ENCODE measurements around the gene SRC. TPM values are rescaled to one million over a fixed set of nuclear protein-coding genes. Genes with fewer than 3 reads are reported as not detected.

Gene SRC
- total RNA-seq, 2 donors from 2014 or later: 102 to 123 TPM

- Histone ChIP-seq H3K4me3 (no peak overlapping the region), H3K9me3 (no peaks in the 10 kb centered on the region), H3K36me3 (no peaks in the 10 kb centered on the region), H3K9ac (ENCODE audit: low read depth in 2 of 2, low read length in 2 of 2) (no peak overlapping the region), H3K27me3 (no peaks in the 10 kb centered on the region), H3K4me1 (no peaks in the 10 kb centered on the region), H3K27ac (no peak overlapping the region)
- DNase-seq: no peak
- TF ChIP-seq CTCF (IDR thresholded peaks at IDR 0.05): no peak
- intact Hi-C loops (cut with DNase I): no loop called here
These were observed 57.4 kb downstream of the SRC start for GRCh38 chr20:37403107-37404033.

DNA sequence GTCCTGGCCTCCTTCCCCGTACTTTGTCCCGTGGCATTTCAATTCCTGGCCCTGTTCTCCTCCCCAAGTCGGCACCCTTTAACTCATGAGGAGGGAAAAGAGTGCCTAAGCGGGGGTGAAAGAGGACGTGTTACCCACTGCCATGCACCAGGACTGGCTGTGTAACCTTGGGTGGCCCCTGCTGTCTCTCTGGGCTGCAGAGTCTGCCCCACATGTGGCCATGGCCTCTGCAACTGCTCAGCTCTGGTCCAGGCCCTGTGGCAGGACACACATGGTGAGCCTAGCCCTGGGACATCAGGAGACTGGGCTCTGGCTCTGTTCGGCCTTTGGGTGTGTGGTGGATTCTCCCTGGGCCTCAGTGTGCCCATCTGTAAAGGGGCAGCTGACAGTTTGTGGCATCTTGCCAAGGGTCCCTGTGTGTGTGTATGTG lies 58.5 kb downstream of the SRC start:
- Histone ChIP-seq H3K36me3 (no peaks in the 10 kb centered on the region), H3K9me3 (no peaks in the 10 kb centered on the region), H3K4me3 (no peak overlapping the region), H3K4me1 (no peaks in the 10 kb centered on the region), H3K27ac (no peak overlapping the region), H3K9ac (ENCODE audit: low read depth in 2 of 2, low read length in 2 of 2) (no peak overlapping the region), H3K27me3 (no peaks in the 10 kb centered on the region)
- intact Hi-C loops (cut with DNase I): no loop called here
- no peak for DNase-seq
- no peak for TF ChIP-seq CTCF (IDR thresholded peaks at IDR 0.05)

DNA sequence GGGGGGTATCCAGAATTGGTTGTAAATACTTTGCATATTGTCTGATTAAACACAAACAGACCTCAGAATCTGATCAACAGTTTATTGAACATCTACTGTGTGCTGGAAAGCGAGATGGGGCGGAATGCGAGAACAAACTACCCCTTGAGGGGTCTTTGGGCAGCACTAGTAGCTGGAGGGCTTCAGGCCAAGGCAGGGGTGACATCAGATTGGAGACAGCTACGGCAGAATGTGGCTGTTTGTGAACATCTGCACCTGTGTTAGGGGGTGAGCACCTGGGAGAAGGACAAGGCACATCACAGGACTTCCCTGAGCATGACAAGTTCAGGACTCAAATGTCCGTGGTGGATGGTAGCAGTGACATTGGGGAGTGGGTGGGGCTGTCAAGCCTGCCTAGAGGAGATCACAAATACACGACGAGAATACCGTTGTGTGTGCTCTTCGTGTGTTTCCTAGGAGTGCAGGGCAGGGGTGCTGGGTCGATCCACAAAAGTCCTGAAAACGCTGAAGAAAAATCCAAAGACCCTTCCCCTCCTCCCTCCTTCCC lies 59.5 kb downstream of the SRC start:
- intact Hi-C loops (cut with DNase I): no loop called here
- H3K27me3 ChIP-seq: no peaks in the 10 kb centered on the region
- H3K27ac ChIP-seq: no peak overlapping the region
- no peaks in the 10 kb centered on the region for H3K36me3 ChIP-seq
- no peak for DNase-seq
- no peak overlapping the region for H3K4me3 ChIP-seq
- H3K4me1 ChIP-seq: no peaks in the 10 kb centered on the region
- no peak for TF ChIP-seq CTCF (IDR thresholded peaks at IDR 0.05)
- H3K9me3 ChIP-seq: no peaks in the 10 kb centered on the region
- no peak overlapping the region for H3K9ac ChIP-seq (ENCODE audit: low read depth in 2 of 2, low read length in 2 of 2)

- Histone ChIP-seq H3K9me3 (no peaks in the 10 kb centered on the region), H3K4me1 (no peaks in the 10 kb centered on the region), H3K9ac (ENCODE audit: low read depth in 2 of 2, low read length in 2 of 2) (peak overlapping the region in 1 of 2 donors; percentile 57), H3K27ac (no peak overlapping the region), H3K4me3 (peak overlapping the region; percentile 20), H3K36me3 (no peaks in the 10 kb centered on the region), H3K27me3 (no peaks in the 10 kb centered on the region)
- TF ChIP-seq CTCF (IDR thresholded peaks at IDR 0.05): no peak
- intact Hi-C loops (cut with DNase I): no loop called here
- no peak for DNase-seq
These were observed 60.4 kb downstream of the SRC start for GRCh38 chr20:37406010-37406998.

DNA sequence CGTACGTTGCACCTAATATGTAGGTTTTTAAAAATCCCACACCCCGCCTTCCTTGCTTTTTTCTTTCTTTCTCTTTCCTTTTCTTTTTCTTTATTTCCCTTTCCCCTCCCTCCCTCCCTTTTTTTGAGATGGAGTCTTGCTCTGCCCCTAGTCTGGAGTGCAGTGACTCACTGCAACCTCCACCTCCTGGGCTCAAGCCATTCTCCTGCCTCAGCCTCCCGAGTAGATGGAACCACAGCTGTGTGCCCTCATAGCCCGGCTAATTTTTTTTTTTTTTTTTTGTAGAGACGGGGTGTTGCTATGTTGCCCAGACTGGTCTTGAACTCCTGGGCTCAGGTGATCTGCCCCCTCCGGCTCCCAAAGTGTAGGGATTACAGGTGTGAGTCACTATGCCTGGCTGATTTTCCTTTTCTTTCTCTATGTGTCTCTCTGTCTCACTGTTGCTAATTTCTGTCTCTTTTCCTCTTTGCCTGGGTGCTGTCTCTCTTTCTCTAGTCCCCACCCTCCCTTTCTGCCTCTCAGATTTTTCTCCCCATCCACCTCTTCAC lies 61.2 kb downstream of the SRC start:
- Histone ChIP-seq H3K27me3 (no peaks in the 10 kb centered on the region), H3K9ac (ENCODE audit: low read depth in 2 of 2, low read length in 2 of 2) (no peak overlapping the region), H3K4me1 (no peaks in the 10 kb centered on the region), H3K36me3 (no peaks in the 10 kb centered on the region), H3K4me3 (no peak overlapping the region), H3K27ac (no peak overlapping the region), H3K9me3 (no peaks in the 10 kb centered on the region)
- no peak for DNase-seq
- no peak for TF ChIP-seq CTCF (IDR thresholded peaks at IDR 0.05)
- intact Hi-C loops (cut with DNase I): no loop called here

Measured in colonic mucosa (tissue), 4 donors.